ENCODE results near the gene COL4A4. TPM values are rescaled to one million over a fixed set of nuclear protein-coding genes. Genes with fewer than 3 reads are reported as not detected.
A peak's percentile ranks its signal among the peaks of the same experiment; 100 is the strongest.

Gene COL4A4
- total and polyA plus RNA-seq, 12 donors: 0.44 to 41.6 (median 22.1) TPM

- peaks cover 19 to 31% of the 10 kb centered on the region in 2 donors for H3K4me1 ChIP-seq (replicated peaks in 1 of 2)
These were observed 28.5 kb upstream of the COL4A4 start for GRCh38 chr2:227192491-227192890.

GRCh38 chr2:227191367-227191766, 27.4 kb upstream of the COL4A4 start:
- 28 to 39% (median 30%) methylated on average over 3 of the region's 3 CpGs for WGBS, 4 donors
- Histone ChIP-seq H3K4me3 (no peak overlapping the region), H3K9me3 (replicated peaks in 1 of 3) (no peaks in the 10 kb centered on the region), H3K36me3 (replicated peaks in 1 of 2) (no peaks in the 10 kb centered on the region), H3K27ac (peak overlapping the region in 4 of 5 donors; percentile 24 to 60 (median 30)), H3K27me3 (no peaks in the 10 kb centered on the region), H3K4me1 (replicated peaks in 1 of 2) (peaks cover 23 to 33% of the 10 kb centered on the region in 2 donors)
- TF ChIP-seq CTCF (IDR thresholded peaks at IDR 0.05) (peak in 2 of 6 experiments; percentile 17 to 18), POLR2A (IDR thresholded peaks at IDR 0.05) (no peak)
- intact Hi-C loops (cut with DNase I): no loop called here
- peak in 6 of 7 donors; percentile 39 to 65 (median 44) for DNase-seq

More at GRCh38 chr2:227192491-227192890, 28.5 kb upstream of the COL4A4 start:
- WGBS, 4 donors: 65 to 76% (median 68%) methylated on average over 3 of the region's 3 CpGs
- H3K9me3 ChIP-seq (replicated peaks in 1 of 3): no peaks in the 10 kb centered on the region
- H3K36me3 ChIP-seq (replicated peaks in 1 of 2): no peaks in the 10 kb centered on the region
- DNase-seq: no peak
- H3K27me3 ChIP-seq: no peaks in the 10 kb centered on the region
- no peak overlapping the region for H3K4me3 ChIP-seq
- peak overlapping the region in 2 of 5 donors; percentile 24 to 25 for H3K27ac ChIP-seq
- intact Hi-C loops (cut with DNase I): no loop called here
- TF ChIP-seq POLR2A (IDR thresholded peaks at IDR 0.05) (no peak), CTCF (IDR thresholded peaks at IDR 0.05) (no peak)

GRCh38 chr2:227188292-227188691, 24.3 kb upstream of the COL4A4 start:
- no peaks in the 10 kb centered on the region for H3K36me3 ChIP-seq (replicated peaks in 1 of 2)
- 26 to 39% (median 31%) methylated on average over 6 of the region's 6 CpGs for WGBS, 4 donors
- TF ChIP-seq POLR2A (IDR thresholded peaks at IDR 0.05) (peak in 1 of 2 donors; percentile 51), CTCF (IDR thresholded peaks at IDR 0.05) (no peak)
- intact Hi-C loops (cut with DNase I): no loop called here
- H3K4me1 ChIP-seq (replicated peaks in 1 of 2): peaks cover 23 to 33% of the 10 kb centered on the region in 2 donors
- no peaks in the 10 kb centered on the region for H3K9me3 ChIP-seq (replicated peaks in 1 of 3)
- H3K27me3 ChIP-seq: no peaks in the 10 kb centered on the region
- H3K27ac ChIP-seq: peak overlapping the region in 4 of 5 donors; percentile 62 to 82 (median 68)
- peak; percentile 48 to 76 (median 67) for DNase-seq
- H3K4me3 ChIP-seq: no peak overlapping the region

DNA sequence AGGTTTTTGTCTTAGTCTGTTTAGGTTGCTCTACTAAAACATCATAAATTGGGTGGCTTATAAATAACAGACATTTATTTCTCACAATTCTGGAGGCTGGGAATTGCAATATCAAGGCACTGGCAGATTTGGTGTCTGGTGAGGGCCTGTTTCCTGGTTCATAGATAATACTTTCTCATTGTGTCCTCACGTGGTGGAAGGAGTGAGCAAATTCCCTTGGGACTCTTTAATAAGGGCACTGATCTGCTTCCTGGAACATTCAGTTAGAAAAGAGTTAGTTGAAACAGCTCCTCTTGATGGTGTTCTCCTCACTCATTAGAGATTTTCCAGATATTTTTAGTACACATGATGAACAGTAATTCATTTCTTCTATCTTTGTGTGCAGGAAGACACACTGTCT, 22.7 kb upstream of the COL4A4 start:
- H3K36me3 ChIP-seq (replicated peaks in 1 of 2): no peaks in the 10 kb centered on the region
- intact Hi-C loops (cut with DNase I): no loop called here
- no peak overlapping the region for H3K4me3 ChIP-seq
- no peaks in the 10 kb centered on the region for H3K9me3 ChIP-seq (replicated peaks in 1 of 3)
- WGBS, 4 donors: 47 to 64% (median 51%) methylated on average over 1 of the region's 1 CpG
- no peaks in the 10 kb centered on the region for H3K27me3 ChIP-seq
- H3K27ac ChIP-seq: peak overlapping the region in 2 of 5 donors; percentile 72 to 82
- TF ChIP-seq CTCF (IDR thresholded peaks at IDR 0.05): no peak
- TF ChIP-seq POLR2A (IDR thresholded peaks at IDR 0.05): no peak
- peak in 1 of 7 donors; percentile 8 for DNase-seq
- H3K4me1 ChIP-seq (replicated peaks in 1 of 2): peaks cover 14 to 26% of the 10 kb centered on the region in 2 donors
